KBM-7 (cell line): ENCODE data around the gene MYOZ2.

Experiments
- DNase-seq: peaks from one replicate; pipeline ENCODE4 v3.0.0-alpha.2; 2015
- in situ Hi-C: fragments of 300-500 bp; cut with MboI; formaldehyde crosslinking; loops from 2 replicates; pipeline ENCODE4 v1.14.3; 2020; ENCODE audit warnings: low sequenced_read_pairs, low pct_unique_long_range_greater_than_20kb, mixed read lengths

The MYOZ2 gene

DNA sequence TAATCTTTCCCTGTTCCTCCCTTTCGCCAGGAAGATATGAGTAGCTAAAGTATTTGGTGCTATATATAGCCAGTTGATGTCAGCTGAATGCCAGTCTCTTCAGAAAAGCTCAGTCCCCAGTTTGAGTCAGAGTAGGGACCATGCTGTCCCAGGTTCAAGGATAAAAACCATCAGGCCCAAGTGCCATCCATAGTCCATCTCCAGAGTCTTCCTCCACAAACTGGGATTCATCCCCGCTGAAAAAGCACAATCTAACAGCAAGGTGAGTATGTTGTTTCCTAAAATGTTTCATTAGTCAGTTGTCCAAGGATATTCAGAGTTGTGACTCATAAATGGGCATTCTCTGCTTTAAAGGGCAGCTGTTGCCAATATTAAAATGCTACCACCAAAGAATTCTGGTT is at the start of gene MYOZ2:
MYOZ2 (plus strand) TSS at position 112 of the 401 bp plus-strand sequence. CDS start 694 bp downstream, outside the sequence.
- no peak for DNase-seq
- in situ Hi-C loops: no loop called here

DNA sequence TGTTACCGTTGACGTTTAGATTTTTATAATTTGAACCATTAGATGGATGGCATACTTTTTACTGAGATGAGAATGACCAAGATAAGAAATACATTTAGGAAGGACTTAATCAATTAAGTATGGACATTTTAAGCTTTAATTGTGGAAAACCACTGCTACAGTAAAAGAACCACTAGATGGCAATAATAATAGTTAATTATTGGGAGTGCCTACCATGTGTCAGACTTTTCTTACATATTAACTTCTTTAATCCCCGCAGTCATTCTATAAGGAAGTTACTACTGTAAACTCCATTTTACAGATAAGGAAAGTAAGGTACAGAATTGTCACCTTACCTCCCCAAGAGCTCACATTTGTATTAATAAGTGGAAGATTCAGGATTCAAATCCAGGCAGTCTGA is 48.5 kb upstream of the MYOZ2 start:
- no peak for DNase-seq
- in situ Hi-C loops: no loop called here

DNA sequence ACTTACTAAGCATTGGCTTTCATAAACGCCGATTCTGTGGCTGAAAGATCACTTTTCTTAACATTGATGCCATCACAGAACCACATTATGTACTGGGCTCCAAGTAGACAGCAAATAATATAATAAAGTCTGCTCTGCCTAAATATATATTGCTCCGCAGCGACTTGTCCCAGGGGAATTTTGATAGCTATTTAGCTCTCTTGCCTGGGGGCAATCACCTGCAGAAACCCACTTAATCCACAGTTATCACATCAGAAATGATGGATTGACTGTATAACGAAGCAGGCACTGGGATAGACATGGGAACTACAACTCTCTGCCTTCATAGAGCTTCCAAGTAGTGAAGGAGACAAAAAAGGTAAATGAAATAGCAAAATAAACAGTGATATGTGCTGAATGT is 48.0 kb upstream of the MYOZ2 start:
- no peak for DNase-seq

DNA sequence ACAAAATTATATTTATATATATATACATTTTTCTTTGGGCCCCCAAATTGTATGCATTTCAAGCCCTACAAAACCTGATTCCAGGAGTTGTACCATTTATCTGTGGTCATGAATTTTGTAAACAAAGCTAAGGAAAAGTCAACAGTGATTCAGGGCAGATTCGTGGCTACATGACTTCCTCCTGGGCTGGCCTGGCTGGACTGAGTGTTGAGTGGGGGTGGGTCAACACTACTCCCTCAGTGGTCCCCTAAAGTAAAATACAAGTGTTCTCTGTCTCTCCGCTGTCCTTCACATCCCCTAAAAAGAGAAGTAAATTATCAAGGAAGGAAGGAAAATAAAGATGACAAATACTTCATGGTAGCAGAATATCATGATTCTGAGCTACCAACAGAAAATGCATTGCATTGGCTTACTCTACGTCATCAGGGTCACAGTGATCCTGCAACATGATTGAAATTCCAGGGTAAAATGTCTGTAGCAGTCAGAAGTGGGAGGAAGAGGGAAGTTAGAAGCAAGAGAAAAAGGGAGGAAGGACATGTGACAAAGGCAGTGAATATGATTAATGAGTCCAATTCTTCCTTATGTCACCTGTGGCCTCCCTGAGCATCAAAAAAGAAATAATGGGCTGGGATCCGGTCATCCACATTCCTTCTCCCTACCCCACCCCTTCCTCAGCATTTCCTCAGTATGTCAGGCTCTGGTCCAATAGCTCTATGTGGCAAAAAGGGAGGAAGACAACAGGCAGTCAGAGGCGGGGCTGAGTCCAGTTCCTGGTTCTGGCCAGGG is 42.4 kb upstream of the MYOZ2 start:
- in situ Hi-C loops: no loop called here
- no peak for DNase-seq

More for the DNA sequence above, 48.0 kb upstream of the MYOZ2 start:
- in situ Hi-C loops: no loop called here

DNA sequence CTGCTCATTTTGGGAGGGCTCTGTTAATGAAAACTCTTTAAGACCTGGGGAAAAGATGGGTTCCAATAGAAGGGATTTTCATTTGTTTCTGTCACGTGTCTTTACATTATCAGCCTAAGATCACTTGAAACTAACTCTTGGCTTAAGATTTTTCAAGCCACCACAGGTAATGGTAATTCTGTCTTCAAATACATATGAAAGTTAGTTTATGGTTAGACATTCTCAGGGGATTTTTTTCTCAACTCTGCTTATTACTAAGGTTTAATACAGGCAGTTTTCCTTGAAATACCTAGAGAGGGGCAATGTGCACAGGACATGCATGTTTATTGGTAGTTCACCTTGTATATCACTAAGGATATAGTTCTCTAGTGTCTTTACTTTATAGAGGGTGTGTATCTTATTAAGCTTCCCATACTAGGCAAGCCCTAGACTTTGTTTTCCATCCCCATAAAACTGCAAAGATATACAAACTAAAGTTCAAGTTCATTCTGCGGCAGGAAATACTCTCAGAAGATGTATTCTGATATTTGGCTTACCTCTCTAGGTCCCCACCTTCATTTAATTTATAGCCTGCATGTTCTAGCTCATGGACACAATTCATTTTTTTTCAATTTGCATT is 38.2 kb upstream of the MYOZ2 start:
- in situ Hi-C loops: no loop called here
- DNase-seq: no peak

DNA sequence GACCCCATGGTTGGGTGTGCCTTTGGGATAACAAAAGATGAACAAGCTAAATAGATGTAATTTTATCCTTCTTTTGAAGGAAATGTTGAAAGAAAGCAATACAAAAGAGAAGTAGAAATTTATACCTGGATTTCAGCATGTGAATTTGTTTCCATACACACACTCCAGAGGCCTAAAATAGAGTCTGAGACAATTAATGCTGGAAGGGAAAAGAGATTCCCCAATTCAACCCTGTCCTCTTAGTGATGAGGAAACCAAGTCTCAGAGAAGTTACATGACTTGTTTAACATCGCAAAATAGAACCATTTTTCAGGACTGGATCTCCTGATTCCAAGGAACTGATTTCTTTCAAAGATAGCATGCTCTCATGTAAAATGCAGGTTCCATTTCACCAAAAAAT is 37.3 kb upstream of the MYOZ2 start:
- in situ Hi-C loops: no loop called here

DNA sequence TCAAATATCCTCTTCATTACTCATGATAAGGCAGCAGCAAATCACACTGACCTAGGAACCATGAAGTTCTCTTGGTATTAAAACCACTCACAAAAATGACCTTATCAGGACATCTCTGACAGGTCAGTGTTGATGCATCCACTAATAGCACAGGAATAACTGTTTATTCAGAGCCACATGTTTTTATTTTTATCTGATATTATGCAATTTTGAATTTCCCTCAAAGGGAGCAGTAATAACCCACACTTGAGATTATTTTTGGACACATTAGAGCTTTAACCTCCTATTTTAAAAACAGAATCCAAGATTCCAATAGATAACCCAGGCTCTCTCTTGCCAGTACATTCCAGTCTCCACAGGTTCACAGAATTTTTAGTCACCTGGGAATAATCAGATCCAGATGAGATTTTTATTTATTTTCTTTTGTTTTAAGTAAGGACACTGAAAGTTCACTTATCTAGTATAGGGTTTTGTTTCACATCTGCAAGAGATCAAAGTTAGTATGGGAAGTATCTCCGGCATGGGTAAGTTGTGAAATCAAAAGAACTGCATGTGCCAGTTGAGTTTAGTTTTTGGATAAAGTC is 36.3 kb upstream of the MYOZ2 start:
- DNase-seq: no peak
- in situ Hi-C loops: no loop called here

More for the DNA sequence above, 37.3 kb upstream of the MYOZ2 start:
- no peak for DNase-seq

DNA sequence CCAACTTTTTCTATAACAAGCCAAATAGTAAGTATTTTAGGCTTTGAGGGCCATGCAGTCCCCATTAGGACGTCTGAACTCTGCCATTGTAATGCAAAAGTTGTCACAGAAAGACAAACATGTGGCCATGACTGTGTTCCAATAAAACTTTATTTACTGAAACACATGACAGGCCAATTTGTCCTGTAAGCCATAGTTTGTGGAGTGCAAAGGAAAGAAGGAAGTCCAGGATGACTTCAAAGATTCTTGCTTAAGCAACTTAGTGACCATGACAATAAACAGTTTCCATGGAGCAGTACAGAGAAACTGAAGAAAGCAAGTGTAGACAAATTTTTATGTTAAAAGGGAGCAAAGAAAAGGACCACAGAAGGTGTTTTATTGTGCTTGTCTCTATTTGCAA is 35.0 kb upstream of the MYOZ2 start:
- in situ Hi-C loops: no loop called here
- DNase-seq: peak; percentile 27

DNA sequence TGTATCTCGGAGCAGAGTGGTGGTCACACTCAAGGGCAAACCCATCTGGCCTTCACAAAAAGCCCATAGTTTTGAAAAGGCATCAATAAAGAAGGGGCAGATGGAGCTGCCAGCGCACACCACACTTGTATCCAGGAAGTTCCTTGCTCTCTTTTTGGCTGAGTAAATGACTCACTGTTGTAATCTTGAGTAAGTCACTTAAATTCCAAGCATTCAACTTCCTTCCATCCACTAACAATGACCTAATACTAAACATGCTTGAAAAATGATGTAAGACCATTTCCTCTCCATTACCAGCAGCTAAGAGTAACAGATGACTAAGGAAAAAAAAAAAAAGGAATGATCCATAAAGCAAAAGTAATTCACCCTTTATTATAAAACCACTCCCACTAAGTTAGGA is 32.4 kb upstream of the MYOZ2 start:
- peak; percentile 72 for DNase-seq
- in situ Hi-C loops: no loop called here

DNA sequence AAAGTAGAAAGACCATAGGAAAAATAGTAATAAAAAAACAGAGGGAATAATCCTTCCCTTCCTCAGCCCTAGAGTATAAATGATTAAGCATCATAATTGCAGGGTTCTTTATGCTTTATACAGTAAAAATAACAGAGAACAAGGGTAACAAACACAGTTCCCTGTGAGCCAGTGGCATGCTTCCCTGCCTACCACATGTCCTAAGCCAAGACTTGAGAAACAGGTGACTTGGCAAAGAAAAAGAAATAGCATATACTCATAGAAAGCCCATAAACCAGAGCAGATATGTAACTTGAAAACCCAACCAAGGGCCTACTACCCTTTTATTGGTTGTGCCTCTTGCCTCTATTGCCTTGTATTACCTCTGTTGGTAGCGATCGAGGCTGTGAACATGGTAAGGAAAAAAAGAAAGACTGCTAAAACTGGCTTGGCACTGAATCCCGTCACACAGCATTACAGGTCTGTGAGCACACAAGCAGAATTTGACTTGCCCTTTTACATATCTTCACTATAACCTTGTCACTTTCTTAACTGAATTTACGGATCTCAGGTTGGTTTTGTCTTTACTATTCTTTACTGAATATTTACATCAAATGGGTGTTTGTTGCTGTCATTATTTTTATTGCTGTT is 30.9 kb upstream of the MYOZ2 start:
- in situ Hi-C loops: no loop called here
- DNase-seq: no peak

DNA sequence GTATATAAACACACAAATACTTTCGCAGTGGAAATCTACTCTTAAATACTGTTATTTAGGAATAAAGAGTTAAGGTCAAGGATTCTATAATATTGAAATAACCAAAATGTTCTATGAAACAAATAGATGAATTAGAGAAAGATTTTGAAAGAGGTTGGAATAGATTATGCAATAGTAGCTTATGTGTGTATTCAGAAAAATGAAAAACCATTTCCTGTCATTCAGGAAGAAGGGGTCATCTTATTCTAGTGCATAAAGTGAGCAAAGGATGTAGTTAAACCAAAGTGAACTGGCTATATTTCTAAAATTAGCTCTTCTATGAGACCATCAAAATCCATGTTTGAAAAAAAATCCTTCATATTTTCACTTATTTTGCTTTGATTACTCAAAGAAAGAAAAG is 30.0 kb upstream of the MYOZ2 start:
- no peak for DNase-seq
- in situ Hi-C loops: no loop called here

DNA sequence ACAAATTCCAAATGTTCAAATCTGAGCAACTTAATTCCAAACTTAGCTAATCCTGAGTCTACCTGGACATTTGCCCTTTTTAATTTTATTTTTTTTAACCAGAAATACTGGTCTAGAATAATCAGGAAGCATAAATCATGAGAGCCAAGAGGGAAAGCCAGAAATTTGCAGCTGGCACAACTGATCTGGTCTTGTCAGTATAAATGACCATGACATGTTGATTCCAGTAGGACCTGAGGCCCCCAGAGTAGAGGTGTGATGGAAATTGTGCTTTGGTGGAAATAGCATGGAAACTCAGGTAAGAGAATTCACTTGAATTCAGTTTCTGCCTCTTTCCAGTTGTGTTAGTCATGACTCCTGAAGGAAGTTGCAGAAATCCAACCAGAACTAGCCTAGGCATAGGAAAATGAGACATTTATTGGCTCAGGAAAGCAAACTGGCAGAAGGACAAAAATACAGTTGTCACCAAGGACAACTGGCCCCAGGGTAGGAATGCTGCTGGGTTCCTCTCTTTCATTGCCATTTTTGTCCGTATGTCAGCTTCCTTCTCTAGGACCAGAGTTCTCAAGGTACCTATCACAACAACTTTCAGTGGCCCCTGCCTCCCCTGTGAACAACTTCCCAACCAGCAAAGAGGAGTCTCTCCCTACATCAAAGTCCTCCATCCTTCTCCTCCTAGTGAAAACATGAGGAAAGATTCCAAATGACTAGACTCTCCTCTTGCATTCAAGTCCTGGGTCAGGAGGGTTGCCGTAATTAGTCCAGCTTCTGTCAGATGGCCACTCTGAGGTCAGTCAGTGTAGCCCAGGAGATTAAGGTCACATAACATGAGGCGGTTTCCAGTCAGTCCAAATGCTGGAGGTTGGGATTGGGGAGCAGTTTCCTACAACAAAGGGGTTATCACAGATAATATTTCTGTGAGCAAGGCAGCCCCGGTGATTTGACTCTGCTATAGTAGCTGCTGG is 29.3 kb upstream of the MYOZ2 start:
- in situ Hi-C loops: no loop called here
- DNase-seq: no peak

DNA sequence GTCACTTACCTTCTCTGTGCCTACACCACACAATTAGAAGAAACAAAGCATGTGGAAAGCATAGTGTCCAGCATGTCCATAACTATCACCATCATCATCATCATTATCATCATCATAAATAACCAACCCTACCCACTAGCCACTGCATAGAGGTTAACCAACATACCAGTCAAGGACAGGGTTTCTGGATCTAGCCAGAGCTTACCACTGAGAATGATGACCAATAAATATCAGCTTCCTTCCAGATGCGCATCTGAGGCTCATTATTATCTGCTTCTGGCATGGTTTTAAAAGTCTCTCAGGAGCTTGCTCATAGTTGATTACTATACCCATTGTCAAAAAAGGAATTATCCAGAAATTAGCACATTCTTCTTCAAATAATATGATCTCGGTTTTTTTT is 25.5 kb upstream of the MYOZ2 start:
- in situ Hi-C loops: no loop called here
- no peak for DNase-seq

DNA sequence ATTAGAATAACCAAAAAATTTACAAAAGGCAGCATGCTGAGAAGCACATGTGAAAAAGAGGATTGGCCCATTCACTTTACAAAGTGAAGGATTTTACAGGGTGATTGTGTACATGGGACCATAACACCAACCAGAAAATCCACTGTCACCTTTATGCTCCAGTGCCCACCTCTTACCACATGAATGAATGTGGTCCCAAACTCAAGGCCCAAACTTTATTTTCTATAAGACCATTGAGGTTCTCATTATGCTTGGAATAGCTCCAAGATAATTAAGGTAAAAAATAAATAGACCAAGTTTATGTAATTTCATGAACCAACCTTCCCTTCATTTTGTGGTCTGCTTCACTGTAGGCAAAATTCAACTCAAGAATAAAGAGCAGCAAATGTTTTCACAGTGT is 24.3 kb upstream of the MYOZ2 start:
- in situ Hi-C loops: no loop called here
- no peak for DNase-seq

DNA sequence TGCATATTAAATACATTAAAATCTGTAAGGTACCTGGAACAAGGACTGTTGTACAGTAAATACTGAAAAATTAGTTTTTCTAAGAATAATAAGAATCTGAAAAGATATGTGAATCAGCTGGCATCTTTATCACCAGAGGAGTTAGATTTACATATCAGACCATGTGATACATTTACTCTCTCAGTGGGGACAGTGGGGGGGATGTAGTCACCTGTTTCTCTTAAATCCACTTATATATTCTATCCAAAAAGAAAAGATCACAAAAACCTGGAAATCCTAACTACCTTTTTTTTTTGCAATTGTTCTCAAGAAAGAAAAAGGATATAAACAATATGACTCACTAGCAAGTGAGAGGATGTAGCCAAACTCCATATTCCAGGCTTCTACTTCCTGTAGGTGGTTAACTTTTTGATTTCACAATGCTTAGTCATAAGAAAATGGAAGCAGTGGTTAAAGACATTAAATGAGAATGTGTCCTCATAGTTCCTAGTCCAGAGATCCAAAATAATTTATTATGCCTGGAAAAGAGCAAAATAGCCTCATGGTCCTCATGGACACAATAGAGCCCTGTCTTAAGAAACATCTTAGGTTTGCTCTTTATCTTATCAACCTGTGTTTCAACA is 22.5 kb upstream of the MYOZ2 start:
- in situ Hi-C loops: no loop called here
- peak; percentile 74 for DNase-seq

DNA sequence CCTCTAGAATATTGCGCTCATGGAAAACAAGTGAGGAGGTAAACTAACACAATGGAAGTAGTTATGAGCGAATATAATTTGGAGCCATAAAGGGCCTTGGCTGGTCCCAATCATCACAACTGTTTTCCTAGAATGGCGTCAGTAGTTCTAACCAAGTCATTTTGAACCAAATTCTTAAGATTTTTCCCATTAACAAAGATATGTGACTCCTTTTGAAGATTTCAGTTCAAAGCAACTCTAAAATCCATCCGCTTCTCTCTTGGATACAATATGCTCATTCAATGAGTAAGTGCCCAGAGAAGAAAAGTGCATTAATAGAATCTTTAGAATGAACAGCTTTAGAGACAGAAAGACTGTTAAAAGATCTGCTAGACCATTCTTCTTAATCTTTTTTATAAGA is 19.6 kb upstream of the MYOZ2 start:
- in situ Hi-C loops: no loop called here
- no peak for DNase-seq

DNA sequence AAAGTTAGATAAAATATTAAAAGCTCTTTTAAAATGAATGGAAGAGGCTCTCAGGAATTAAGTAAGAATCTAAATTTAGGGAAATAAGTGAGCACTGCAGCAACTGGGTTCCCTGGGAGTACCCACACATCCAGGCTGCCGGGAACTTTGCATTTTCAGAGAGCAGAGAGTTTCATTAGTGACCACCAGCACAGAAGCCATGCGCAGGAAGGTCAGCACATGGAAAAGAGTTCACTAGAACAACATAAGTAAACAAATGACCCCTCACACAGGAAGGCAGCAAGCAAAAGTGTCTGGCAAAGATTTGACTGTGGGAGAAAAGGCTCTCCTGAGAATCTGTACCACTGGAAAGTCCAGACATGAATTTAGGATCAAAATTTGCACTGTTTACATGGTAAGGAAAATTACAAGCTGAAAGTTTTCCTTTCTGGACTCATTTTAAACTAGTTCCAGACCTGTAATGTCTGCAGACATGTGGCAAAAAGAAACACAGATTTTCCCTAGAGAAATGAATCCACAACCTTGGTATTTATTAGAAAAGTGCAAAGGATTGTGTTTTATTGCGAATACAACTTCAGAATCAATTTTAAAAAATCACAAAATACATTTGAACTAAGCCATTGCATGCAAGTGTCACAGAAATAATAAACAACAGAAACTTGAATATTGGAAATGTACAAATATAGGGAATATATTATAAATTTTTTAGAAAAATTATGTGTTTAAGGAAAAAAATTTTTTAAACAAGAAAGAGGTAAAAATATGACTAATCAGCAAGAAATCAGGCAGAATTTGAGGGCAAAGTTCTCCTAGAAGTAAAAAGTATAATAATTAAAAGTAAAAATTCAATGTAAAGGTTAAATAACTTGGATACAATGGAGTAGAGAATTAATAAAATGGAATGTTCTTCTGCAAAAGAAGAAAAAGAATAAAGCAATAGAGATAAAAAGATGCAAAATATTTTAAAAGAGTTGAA is 18.4 kb upstream of the MYOZ2 start:
- in situ Hi-C loops: no loop called here
- DNase-seq: no peak

DNA sequence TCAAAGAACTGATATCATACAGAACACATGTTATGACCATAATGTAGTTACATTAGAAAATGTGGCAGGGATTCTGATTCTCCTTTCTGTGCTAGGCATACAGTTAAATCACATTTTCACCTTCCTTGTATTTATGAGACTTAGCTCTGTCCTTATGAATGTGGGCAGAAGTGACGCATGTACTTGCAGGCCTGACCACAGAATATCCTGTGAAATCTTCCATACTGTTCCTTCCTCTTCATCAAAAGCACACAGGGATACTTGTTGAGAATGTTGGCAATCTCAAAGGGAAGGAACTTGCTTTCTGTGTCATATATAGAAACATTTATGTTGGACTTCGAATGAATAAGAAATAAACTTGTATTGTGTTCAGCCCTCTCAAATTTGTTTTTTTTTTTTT is 17.2 kb upstream of the MYOZ2 start:
- in situ Hi-C loops: no loop called here
- peak; percentile 50 for DNase-seq
